ENCODE data around the gene CNTNAP1. TPM values are rescaled to one million over a fixed set of nuclear protein-coding genes. Genes with fewer than 3 reads are reported as not detected.
A peak's percentile ranks its signal among the peaks of the same experiment; 100 is the strongest.
"Not testable (repeated sequence)": the region's sequence is repeated elsewhere in the genome, so short reads cannot be mapped to it uniquely, and the experiment has no call there.

The CNTNAP1 gene
- polyA plus RNA-seq: 1 to 10 TPM; 5.9 to 8.3 (median 7.0) TPM

GRCh38 chr17:42681976-42682721, at the start of gene CNTNAP1:
TSS of gene CNTNAP1 (plus strand) at chr17:42682531. CDS start at chr17:42682830, 299 bp downstream.
- 8 to 13% (median 9%) methylated on average over 22 of the region's 22 CpGs for WGBS, 3 donors
- no peak within 1 kb of the TSS for H3K27ac ChIP-seq (ENCODE audit: low read depth, low read length)

- H3K27ac ChIP-seq (ENCODE audit: low read depth, low read length): no peak overlapping the region
- 63 to 84% (median 84%) methylated on average over 9 of the region's 9 CpGs for WGBS, 3 donors
These were observed 49.3 kb upstream of the CNTNAP1 start for GRCh38 chr17:42632949-42633444.

- 82 to 84% (median 83%) methylated on average over 6 of the region's 7 CpGs for WGBS, 3 donors
These were observed 42.7 kb upstream of the CNTNAP1 start for GRCh38 chr17:42639525-42640113.

GRCh38 chr17:42640121-42640520, 42.2 kb upstream of the CNTNAP1 start:
- 91 to 94% (median 91%) methylated on average over 4 of the region's 4 CpGs for WGBS, 3 donors
- H3K27ac ChIP-seq (ENCODE audit: low read depth, low read length): no peak overlapping the region

More at GRCh38 chr17:42639525-42640113, 42.7 kb upstream of the CNTNAP1 start:
- H3K27ac ChIP-seq (ENCODE audit: low read depth, low read length): no peak overlapping the region

- WGBS, 3 donors: 32 to 55% (median 45%) methylated on average over 2 of the region's 2 CpGs
- H3K27ac ChIP-seq (ENCODE audit: low read depth, low read length): no peak overlapping the region
These were observed 40.0 kb upstream of the CNTNAP1 start for GRCh38 chr17:42642336-42642735.

GRCh38 chr17:42647778-42648177, 34.6 kb upstream of the CNTNAP1 start:
- H3K27ac ChIP-seq (ENCODE audit: low read depth, low read length): no peak overlapping the region
- WGBS, 3 donors: 78 to 86% (median 78%) methylated on average over 5 of the region's 5 CpGs

GRCh38 chr17:42651392-42651791, 30.9 kb upstream of the CNTNAP1 start:
- WGBS, 3 donors: 74 to 78% (median 75%) methylated on average over 4 of the region's 4 CpGs
- H3K27ac ChIP-seq (ENCODE audit: low read depth, low read length): no peak overlapping the region

- WGBS, 3 donors: 27 to 29% (median 28%) methylated on average over 41 of the region's 42 CpGs
- H3K27ac ChIP-seq (ENCODE audit: low read depth, low read length): peak overlapping the region; percentile 64
These were observed 28.9 kb upstream of the CNTNAP1 start for GRCh38 chr17:42653179-42654124.

- H3K27ac ChIP-seq (ENCODE audit: low read depth, low read length): no peak overlapping the region
- WGBS, 3 donors: 65 to 77% (median 71%) methylated on average over 2 of the region's 2 CpGs
These were observed 26.8 kb upstream of the CNTNAP1 start for GRCh38 chr17:42655528-42655927.

- WGBS, 3 donors: 84 to 91% (median 84%) methylated on average over 9 of the region's 9 CpGs
- H3K27ac ChIP-seq (ENCODE audit: low read depth, low read length): no peak overlapping the region
These were observed 24.3 kb upstream of the CNTNAP1 start for GRCh38 chr17:42657824-42658588.

GRCh38 chr17:42659079-42659931, 23.0 kb upstream of the CNTNAP1 start, which contains the start of gene TUBG2:
TSS of gene TUBG2 (plus strand) at chr17:42659284. CDS start at chr17:42659504, 220 bp downstream.
- H3K27ac ChIP-seq (ENCODE audit: low read depth, low read length): no peak within 1 kb of the TSS
- WGBS, 3 donors: 2 to 3% (median 2%) methylated on average over 53 to 57 of the region's 59 CpGs

- H3K27ac ChIP-seq (ENCODE audit: low read depth, low read length): not testable (repeated sequence)
These were observed 22.4 kb upstream of the CNTNAP1 start for GRCh38 chr17:42659932-42660274.

GRCh38 chr17:42660692-42661345, 21.5 kb upstream of the CNTNAP1 start:
- 51 to 72% (median 52%) methylated on average over 7 of the region's 7 CpGs for WGBS, 3 donors
- no peak overlapping the region for H3K27ac ChIP-seq (ENCODE audit: low read depth, low read length)

More at GRCh38 chr17:42659932-42660274, 22.4 kb upstream of the CNTNAP1 start:
- WGBS, 3 donors: 78 to 94% (median 92%) methylated on average over 1 of the region's 14 CpGs

GRCh38 chr17:42665581-42666001, 16.7 kb upstream of the CNTNAP1 start:
- WGBS, 3 donors: 69 to 93% (median 80%) methylated on average over 14 of the region's 14 CpGs
- no peak overlapping the region for H3K27ac ChIP-seq (ENCODE audit: low read depth, low read length)

GRCh38 chr17:42666126-42666525, 16.2 kb upstream of the CNTNAP1 start:
- not testable (repeated sequence) for H3K27ac ChIP-seq (ENCODE audit: low read depth, low read length)
- WGBS, 3 donors: 88 to 94% (median 89%) methylated on average over 11 to 13 of the region's 16 CpGs

- WGBS, 3 donors: 37 to 53% (median 46%) methylated on average over 7 of the region's 7 CpGs
These were observed 15.0 kb upstream of the CNTNAP1 start for GRCh38 chr17:42667088-42667951.

More at GRCh38 chr17:42667088-42667951, 15.0 kb upstream of the CNTNAP1 start:
- H3K27ac ChIP-seq (ENCODE audit: low read depth, low read length): no peak overlapping the region
